Keratinocyte (primary cell): Measurements from ENCODE around the gene NTN3.

Source experiments
- EZH2 ChIP-seq: IDR thresholded peaks from one replicate; pipeline ENCODE4 v1.6.1; 2012; ENCODE audit warnings: inconsistent platforms, mild to moderate bottlenecking, low read length, moderate library complexity
- TF ChIP-seq, protein P1 (sequence below), 3 experiments: IDR thresholded peaks in 1 of 3; conservative IDR thresholded peaks in 1 of 3; optimal IDR thresholded peaks in 1 of 3; 2 replicates in 2 of 3; 3 replicates in 1 of 3; pipeline versions ENCODE3 to v1.5.1; 2011; ENCODE audit warnings: low read length in 3 of 3, mild to moderate bottlenecking in 3 of 3, moderate library complexity in 2 of 3, control low read depth in 1 of 3, inconsistent platforms in 1 of 3; ENCODE audit not compliant: insufficient read depth in 2 of 3; ENCODE audit errors: extremely low read depth in 1 of 3

DNA sequence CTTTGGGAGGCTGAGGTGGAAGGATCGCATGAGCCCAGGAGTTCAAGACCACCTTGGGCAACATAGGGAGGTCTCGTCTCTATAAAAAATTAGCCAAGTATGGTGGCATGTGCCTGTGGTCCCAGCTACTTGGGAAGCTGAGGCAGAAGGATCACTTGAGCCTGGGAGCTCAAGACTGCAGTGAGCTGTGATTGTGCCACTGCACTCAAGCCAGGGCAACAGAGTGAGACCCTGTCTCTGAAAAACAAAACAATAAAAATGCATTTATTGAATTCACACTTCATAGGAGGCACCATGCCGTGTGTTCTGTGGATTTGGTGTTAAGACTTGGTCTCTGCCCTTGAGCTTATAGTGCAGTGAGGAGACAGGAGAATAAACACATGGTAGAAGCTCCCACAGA lies 6.2 kb downstream of the NTN3 start:
- TF ChIP-seq, protein P1, sequence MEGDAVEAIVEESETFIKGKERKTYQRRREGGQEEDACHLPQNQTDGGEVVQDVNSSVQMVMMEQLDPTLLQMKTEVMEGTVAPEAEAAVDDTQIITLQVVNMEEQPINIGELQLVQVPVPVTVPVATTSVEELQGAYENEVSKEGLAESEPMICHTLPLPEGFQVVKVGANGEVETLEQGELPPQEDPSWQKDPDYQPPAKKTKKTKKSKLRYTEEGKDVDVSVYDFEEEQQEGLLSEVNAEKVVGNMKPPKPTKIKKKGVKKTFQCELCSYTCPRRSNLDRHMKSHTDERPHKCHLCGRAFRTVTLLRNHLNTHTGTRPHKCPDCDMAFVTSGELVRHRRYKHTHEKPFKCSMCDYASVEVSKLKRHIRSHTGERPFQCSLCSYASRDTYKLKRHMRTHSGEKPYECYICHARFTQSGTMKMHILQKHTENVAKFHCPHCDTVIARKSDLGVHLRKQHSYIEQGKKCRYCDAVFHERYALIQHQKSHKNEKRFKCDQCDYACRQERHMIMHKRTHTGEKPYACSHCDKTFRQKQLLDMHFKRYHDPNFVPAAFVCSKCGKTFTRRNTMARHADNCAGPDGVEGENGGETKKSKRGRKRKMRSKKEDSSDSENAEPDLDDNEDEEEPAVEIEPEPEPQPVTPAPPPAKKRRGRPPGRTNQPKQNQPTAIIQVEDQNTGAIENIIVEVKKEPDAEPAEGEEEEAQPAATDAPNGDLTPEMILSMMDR (optimal IDR thresholded peaks at IDR 0.05 in 1 of 3, IDR thresholded peaks at IDR 0.05 in 1 of 3, conservative IDR thresholded peaks at IDR 0.05 in 1 of 3; ENCODE audit: extremely low read depth in 1 of 3, insufficient read depth in 2 of 3, low read length in 3 of 3), result no peak
- TF ChIP-seq EZH2, result no peak
